ENCODE data around the gene ORM2. TPM values are rescaled to one million over a fixed set of nuclear protein-coding genes. Genes with fewer than 3 reads are reported as not detected.
A peak's percentile ranks its signal among the peaks of the same experiment; 100 is the strongest.

Gene ORM2
- total and polyA plus RNA-seq, 7 experiments from 2014 or later: not detected

DNA sequence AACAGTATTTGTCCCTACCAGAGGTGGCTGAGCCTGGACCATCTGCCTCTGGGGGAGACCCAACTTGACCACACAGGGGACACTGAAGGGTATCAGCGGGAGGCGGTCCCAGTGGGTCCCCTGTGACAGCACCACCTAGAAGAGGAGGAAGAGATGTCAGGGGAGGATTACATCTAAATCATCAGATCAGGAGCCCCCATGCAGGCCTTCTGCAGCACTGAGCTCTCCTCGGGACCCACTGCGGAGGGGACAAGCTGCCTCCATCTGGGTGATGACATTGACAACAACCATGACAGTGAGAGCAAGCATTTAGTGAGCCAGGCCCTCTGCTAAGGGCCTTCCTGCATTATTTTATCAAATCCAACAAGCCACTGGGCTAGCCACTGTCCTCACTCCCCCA lies 12.3 kb downstream of the ORM2 start:
- Mint-ChIP-seq H3K27me3 (no peaks in the 10 kb centered on the region), H3K9me3 (no peaks in the 10 kb centered on the region), H3K4me1 (peaks cover 8 to 46% (median 20%) of the 10 kb centered on the region in 7 donors), H3K4me3 (no peak overlapping the region), H3K36me3 (peaks cover 9 to 67% (median 33%) of the 10 kb centered on the region in 5 donors), H3K27ac (peak overlapping the region in 6 of 9 donors; percentile 14 to 83 (median 56))
- no peaks in the 10 kb centered on the region for H3K9me3 ChIP-seq (ENCODE audit: control insufficient read depth in 2 of 3, low read length in 3 of 3)
- H3K27ac ChIP-seq (ENCODE audit: low read depth, low read length): peak overlapping the region; percentile 37
- no peaks in the 10 kb centered on the region for H3K27me3 ChIP-seq (ENCODE audit: control insufficient read depth in 2 of 2, insufficient read depth in 2 of 2, low read length in 2 of 2)
- H3K4me3 ChIP-seq (ENCODE audit: low read length): no peak overlapping the region
- H3K36me3 ChIP-seq (ENCODE audit: control insufficient read depth in 2 of 3, insufficient read depth in 3 of 3, low read length in 3 of 3): peaks cover 55 to 98% (median 89%) of the 10 kb centered on the region in 3 experiments
- no peak for DNase-seq
- POLR2A ChIA-PET: interaction anchor here (1.0 to 33.8 kb wide), 4 partner anchors 9 to 49 kb away, joined by 3 to 978 read pairs (median 6); partner anchors contain the start of gene AKNA
- ATAC-seq: no peak
- H3K4me1 ChIP-seq (ENCODE audit: control insufficient read depth in 2 of 2, insufficient read depth in 2 of 2, low read length in 2 of 2): no peaks in the 10 kb centered on the region
- intact Hi-C loops (cut with micrococcal nuclease): no loop called here
- CTCF ChIA-PET: interaction anchor here (0.6 kb wide), 1 partner anchor 276 kb away, joined by 3 read pairs; no protein-coding TSS in a partner anchor

DNA sequence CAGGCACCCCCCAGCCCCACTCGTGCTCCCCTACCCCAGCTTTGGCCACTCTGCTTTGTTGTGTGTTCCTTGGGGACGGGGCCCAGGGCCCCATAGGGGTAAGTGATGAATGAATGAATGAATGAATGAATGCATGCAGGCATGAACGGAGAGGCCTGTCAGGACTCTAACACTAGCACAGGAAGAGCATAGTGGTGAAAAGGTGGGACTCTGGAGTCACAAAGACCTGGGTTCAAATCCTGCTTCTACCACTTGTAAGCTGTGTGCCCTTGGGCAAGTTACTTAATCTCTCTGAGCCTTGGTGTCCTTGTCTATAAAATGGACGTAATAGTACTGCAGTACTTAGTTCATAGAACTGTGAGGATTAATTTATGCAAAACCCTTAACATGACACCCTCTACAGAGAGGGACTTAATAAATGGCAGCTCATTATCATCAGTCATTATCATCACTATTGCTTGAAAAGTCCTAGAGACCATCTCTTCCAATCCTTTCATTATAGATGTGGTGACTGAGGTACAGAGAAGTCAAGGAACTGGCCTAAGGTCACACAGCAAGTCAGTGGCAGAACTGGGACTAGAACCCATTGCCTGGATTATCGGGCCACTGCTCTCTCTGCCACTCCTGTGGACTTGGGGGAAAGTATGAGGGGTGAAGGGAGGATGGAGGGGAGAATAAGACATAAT lies 13.2 kb downstream of the ORM2 start:
- H3K4me1 ChIP-seq (ENCODE audit: control insufficient read depth in 2 of 2, insufficient read depth in 2 of 2, low read length in 2 of 2): no peaks in the 10 kb centered on the region
- H3K27ac Mint-ChIP-seq: peak overlapping the region in 7 of 9 donors; percentile 39 to 79 (median 69)
- H3K36me3 Mint-ChIP-seq: peaks cover 9 to 61% (median 32%) of the 10 kb centered on the region in 5 donors
- no peak for DNase-seq
- H3K27me3 Mint-ChIP-seq: no peaks in the 10 kb centered on the region
- no peaks in the 10 kb centered on the region for H3K9me3 Mint-ChIP-seq
- no peaks in the 10 kb centered on the region for H3K27me3 ChIP-seq (ENCODE audit: control insufficient read depth in 2 of 2, insufficient read depth in 2 of 2, low read length in 2 of 2)
- ChIA-PET POLR2A (interaction anchor here (0.6 to 33.8 kb wide), 4 partner anchors 8 to 82 kb away, joined by 3 to 978 read pairs (median 6); partner anchors contain the start of gene AKNA), CTCF (no interaction called here)
- H3K4me1 Mint-ChIP-seq: peaks cover 8 to 44% (median 20%) of the 10 kb centered on the region in 7 donors
- H3K4me3 ChIP-seq (ENCODE audit: low read length): no peak overlapping the region
- no peaks in the 10 kb centered on the region for H3K9me3 ChIP-seq (ENCODE audit: control insufficient read depth in 2 of 3, low read length in 3 of 3)
- peak overlapping the region; percentile 20 for H3K27ac ChIP-seq (ENCODE audit: low read depth, low read length)
- intact Hi-C loops (cut with micrococcal nuclease): no loop called here
- no peak overlapping the region for H3K4me3 Mint-ChIP-seq
- no peak for ATAC-seq
- H3K36me3 ChIP-seq (ENCODE audit: control insufficient read depth in 2 of 3, insufficient read depth in 3 of 3, low read length in 3 of 3): peaks cover 58 to 98% (median 82%) of the 10 kb centered on the region in 3 experiments

DNA sequence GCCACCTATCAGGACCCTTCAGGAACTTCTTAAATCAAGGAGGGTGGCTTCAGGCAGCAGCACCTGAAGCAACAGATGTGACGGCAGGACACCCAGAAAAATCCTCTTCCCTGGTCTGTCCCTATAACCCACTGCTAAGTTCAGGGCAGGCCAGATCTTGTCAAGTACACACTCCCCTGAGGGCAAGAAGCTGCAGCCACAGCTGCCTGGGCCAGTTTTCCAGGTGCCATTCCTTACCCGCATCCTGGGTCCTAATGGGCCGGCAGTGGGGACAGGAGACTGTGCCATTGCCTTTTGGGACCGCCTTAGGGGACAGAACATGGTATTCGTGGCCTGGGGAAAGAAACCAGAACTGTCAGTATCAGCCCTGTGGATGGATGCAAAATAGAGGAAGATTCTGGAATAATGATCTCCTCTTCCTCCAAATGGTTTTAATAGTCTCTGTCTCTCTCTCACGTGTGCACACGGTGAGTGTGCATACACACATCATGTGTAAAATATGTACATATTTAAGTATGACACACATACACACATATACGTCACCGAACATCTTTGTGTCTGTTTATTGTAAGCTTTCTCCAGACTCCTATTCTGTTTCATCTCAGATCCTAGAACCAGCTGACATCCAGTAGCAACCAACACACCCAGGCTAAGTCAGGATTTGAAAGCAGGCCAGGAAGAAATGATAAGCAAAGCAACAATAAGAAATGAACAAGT lies 14.0 kb downstream of the ORM2 start:
- H3K4me3 ChIP-seq (ENCODE audit: low read length): no peak overlapping the region

DNA sequence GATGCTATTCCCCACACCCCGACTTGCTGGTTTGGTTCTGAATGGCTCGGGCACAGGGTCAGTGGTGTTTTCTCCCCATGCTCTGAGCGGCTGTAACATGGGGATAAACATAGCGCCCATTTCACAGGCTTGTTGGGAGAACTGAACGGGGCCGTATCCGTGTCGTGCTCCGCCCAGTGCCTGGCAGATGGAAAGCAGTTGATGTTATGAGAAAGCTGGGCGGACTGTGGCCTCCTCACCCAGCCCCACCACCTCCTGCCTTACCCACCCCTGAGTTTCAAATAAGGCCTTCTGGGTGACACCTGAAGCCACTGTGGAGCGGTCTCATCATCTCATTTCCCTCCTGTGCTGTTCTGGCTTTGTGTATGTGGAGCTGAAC lies 14.5 kb downstream of the ORM2 start:
- Histone ChIP-seq H3K27me3 (ENCODE audit: control insufficient read depth in 2 of 2, insufficient read depth in 2 of 2, low read length in 2 of 2) (no peaks in the 10 kb centered on the region), H3K27ac (ENCODE audit: low read depth, low read length) (no peak overlapping the region), H3K4me3 (ENCODE audit: low read length) (no peak overlapping the region), H3K4me1 (ENCODE audit: control insufficient read depth in 2 of 2, insufficient read depth in 2 of 2, low read length in 2 of 2) (peaks cover 1 to 2% of the 10 kb centered on the region in 2 donors), H3K9me3 (ENCODE audit: control insufficient read depth in 2 of 3, low read length in 3 of 3) (no peaks in the 10 kb centered on the region), H3K36me3 (ENCODE audit: control insufficient read depth in 2 of 3, insufficient read depth in 3 of 3, low read length in 3 of 3) (peaks cover 59 to 98% (median 81%) of the 10 kb centered on the region in 3 experiments)
- H3K9me3 Mint-ChIP-seq: no peaks in the 10 kb centered on the region
- peak overlapping the region in 8 of 9 donors; percentile 56 to 90 (median 74) for H3K27ac Mint-ChIP-seq
- ATAC-seq (no peak), DNase-seq (no peak)
- H3K36me3 Mint-ChIP-seq: peaks cover 11 to 59% (median 36%) of the 10 kb centered on the region in 5 donors
- intact Hi-C loops (cut with micrococcal nuclease): no loop called here
- H3K4me3 Mint-ChIP-seq: no peak overlapping the region
- CTCF ChIA-PET: no interaction called here
- POLR2A ChIA-PET: interaction anchor here (0.9 to 33.8 kb wide), 3 partner anchors 10 to 47 kb away, joined by 3 to 978 read pairs (median 5); partner anchors contain the start of gene AKNA
- peaks cover 9 to 48% (median 28%) of the 10 kb centered on the region in 7 donors for H3K4me1 Mint-ChIP-seq
- H3K27me3 Mint-ChIP-seq: no peaks in the 10 kb centered on the region

More for the DNA sequence above, 14.0 kb downstream of the ORM2 start:
- ATAC-seq (no peak), DNase-seq (no peak)
- peaks cover 9 to 62% (median 34%) of the 10 kb centered on the region in 5 donors for H3K36me3 Mint-ChIP-seq
- no peak overlapping the region for H3K4me3 Mint-ChIP-seq
- intact Hi-C loops (cut with micrococcal nuclease): no loop called here
- no peaks in the 10 kb centered on the region for H3K9me3 Mint-ChIP-seq
- no peaks in the 10 kb centered on the region for H3K27me3 Mint-ChIP-seq
- peaks cover 60 to 98% (median 81%) of the 10 kb centered on the region in 3 experiments for H3K36me3 ChIP-seq (ENCODE audit: control insufficient read depth in 2 of 3, insufficient read depth in 3 of 3, low read length in 3 of 3)
- H3K4me1 ChIP-seq (ENCODE audit: control insufficient read depth in 2 of 2, insufficient read depth in 2 of 2, low read length in 2 of 2): no peaks in the 10 kb centered on the region
- H3K27me3 ChIP-seq (ENCODE audit: control insufficient read depth in 2 of 2, insufficient read depth in 2 of 2, low read length in 2 of 2): no peaks in the 10 kb centered on the region
- no peaks in the 10 kb centered on the region for H3K9me3 ChIP-seq (ENCODE audit: control insufficient read depth in 2 of 3, low read length in 3 of 3)
- peak overlapping the region; percentile 20 for H3K27ac ChIP-seq (ENCODE audit: low read depth, low read length)
- H3K4me1 Mint-ChIP-seq: peaks cover 8 to 48% (median 23%) of the 10 kb centered on the region in 7 donors
- ChIA-PET POLR2A (interaction anchor here (0.9 to 33.8 kb wide), 3 partner anchors 11 to 47 kb away, joined by 3 to 978 read pairs (median 5); partner anchors contain the start of gene AKNA), CTCF (no interaction called here)
- peak overlapping the region in 8 of 9 donors; percentile 53 to 82 (median 70) for H3K27ac Mint-ChIP-seq

DNA sequence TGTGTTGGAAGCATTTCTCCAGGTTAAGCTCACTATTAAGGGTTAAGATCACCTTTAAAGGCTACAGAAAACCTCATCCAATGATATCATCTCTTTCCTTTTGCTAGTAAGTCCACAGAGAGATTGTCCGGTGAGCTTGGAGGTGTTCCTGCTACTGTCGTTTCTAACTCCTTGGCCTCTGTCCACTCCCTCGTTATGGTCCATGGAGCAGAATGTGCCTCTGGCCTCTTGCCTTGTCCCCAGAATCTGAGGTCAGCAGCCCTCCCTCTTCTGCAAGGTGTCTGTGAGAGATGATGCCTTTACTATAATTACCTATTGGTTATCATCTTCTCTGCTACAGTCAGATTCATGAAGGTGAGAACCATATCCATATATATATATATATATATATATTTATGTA lies 15.0 kb downstream of the ORM2 start:
- Mint-ChIP-seq H3K27ac (peak overlapping the region in 8 of 9 donors; percentile 24 to 90 (median 70)), H3K27me3 (no peaks in the 10 kb centered on the region), H3K9me3 (no peaks in the 10 kb centered on the region), H3K36me3 (peaks cover 15 to 59% (median 41%) of the 10 kb centered on the region in 5 donors), H3K4me1 (peaks cover 14 to 48% (median 33%) of the 10 kb centered on the region in 7 donors), H3K4me3 (no peak overlapping the region)
- intact Hi-C loops (cut with micrococcal nuclease): no loop called here
- H3K27ac ChIP-seq (ENCODE audit: low read depth, low read length): no peak overlapping the region
- ChIA-PET POLR2A (interaction anchor here (0.9 to 33.8 kb wide), 3 partner anchors 10 to 46 kb away, joined by 3 to 978 read pairs (median 5); partner anchors contain the start of gene AKNA), CTCF (no interaction called here)
- H3K9me3 ChIP-seq (ENCODE audit: control insufficient read depth in 2 of 3, low read length in 3 of 3): no peaks in the 10 kb centered on the region
- peaks cover 6 to 7% of the 10 kb centered on the region in 2 donors for H3K4me1 ChIP-seq (ENCODE audit: control insufficient read depth in 2 of 2, insufficient read depth in 2 of 2, low read length in 2 of 2)
- no peaks in the 10 kb centered on the region for H3K27me3 ChIP-seq (ENCODE audit: control insufficient read depth in 2 of 2, insufficient read depth in 2 of 2, low read length in 2 of 2)
- ATAC-seq: no peak
- DNase-seq: no peak
- peaks cover 59 to 98% (median 81%) of the 10 kb centered on the region in 3 experiments for H3K36me3 ChIP-seq (ENCODE audit: control insufficient read depth in 2 of 3, insufficient read depth in 3 of 3, low read length in 3 of 3)
- no peak overlapping the region for H3K4me3 ChIP-seq (ENCODE audit: low read length)

DNA sequence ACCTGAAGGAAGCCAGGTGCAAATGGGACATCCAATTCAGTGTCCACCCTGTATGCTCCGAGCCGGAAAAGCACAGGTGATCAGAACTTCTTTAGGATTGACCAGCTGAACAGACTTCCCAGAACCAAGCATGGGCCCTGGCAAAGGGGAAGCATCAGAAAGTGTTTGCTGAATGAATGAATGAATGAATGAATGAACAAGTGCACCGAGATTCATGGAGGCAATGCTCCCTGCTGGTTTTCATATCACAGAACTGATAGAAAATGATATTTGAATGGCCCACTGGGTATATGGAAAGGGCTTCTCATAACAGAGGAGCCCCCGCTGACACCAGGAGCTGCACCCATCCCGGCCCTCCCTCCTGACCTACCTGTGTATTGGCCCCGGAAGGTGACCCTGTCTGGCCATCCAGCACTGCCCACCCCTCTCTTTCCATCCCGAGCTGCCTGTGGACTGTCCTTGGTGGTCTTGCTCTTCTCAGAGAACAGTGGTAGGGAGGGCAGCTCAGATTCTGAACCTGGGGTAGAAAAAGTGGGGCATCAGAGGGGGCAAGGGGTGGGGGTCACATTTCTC lies 15.9 kb downstream of the ORM2 start:
- ATAC-seq (no peak), DNase-seq (no peak)
- H3K4me1 ChIP-seq (ENCODE audit: control insufficient read depth in 2 of 2, insufficient read depth in 2 of 2, low read length in 2 of 2): peaks cover 15 to 16% of the 10 kb centered on the region in 2 donors
- H3K4me3 ChIP-seq (ENCODE audit: low read length): no peak overlapping the region
- intact Hi-C loops (cut with micrococcal nuclease): no loop called here
- H3K27me3 ChIP-seq (ENCODE audit: control insufficient read depth in 2 of 2, insufficient read depth in 2 of 2, low read length in 2 of 2): no peaks in the 10 kb centered on the region
- no peaks in the 10 kb centered on the region for H3K9me3 ChIP-seq (ENCODE audit: control insufficient read depth in 2 of 3, low read length in 3 of 3)
- ChIA-PET CTCF (no interaction called here), POLR2A (interaction anchor here (0.6 to 33.8 kb wide), 3 partner anchors 10 to 46 kb away, joined by 3 to 978 read pairs (median 3); partner anchors contain the start of gene AKNA)
- H3K9me3 Mint-ChIP-seq: no peaks in the 10 kb centered on the region
- peak overlapping the region in 8 of 9 donors; percentile 10 to 84 (median 40) for H3K27ac Mint-ChIP-seq
- no peak overlapping the region for H3K4me3 Mint-ChIP-seq
- peaks cover 63 to 98% (median 81%) of the 10 kb centered on the region in 3 experiments for H3K36me3 ChIP-seq (ENCODE audit: control insufficient read depth in 2 of 3, insufficient read depth in 3 of 3, low read length in 3 of 3)
- H3K27me3 Mint-ChIP-seq: no peaks in the 10 kb centered on the region
- peaks cover 15 to 62% (median 40%) of the 10 kb centered on the region in 5 donors for H3K36me3 Mint-ChIP-seq
- H3K4me1 Mint-ChIP-seq: peaks cover 17 to 56% (median 42%) of the 10 kb centered on the region in 7 donors
- peak overlapping the region; percentile 37 for H3K27ac ChIP-seq (ENCODE audit: low read depth, low read length)

Measured in naive thymus-derived CD4-positive, alpha-beta T cell (primary cell).